ENCODE measurements around the gene GMDS.

- TF ChIP-seq CTCF (IDR thresholded peaks at IDR 0.05) (no peak), POLR2A (IDR thresholded peaks at IDR 0.05) (no peak)
Observed at GRCh38 chr6:1916334-1917070, 328.9 kb downstream of the GMDS start.
